GM04503 (cell line): ENCODE data around the gene DHX16.
"Not testable (repeated sequence)": the region's sequence is repeated elsewhere in the genome, so short reads cannot be mapped to it uniquely, and the experiment has no call there.

Source experiments
- DNase-seq: peaks from one replicate; pipeline ENCODE4 v3.0.0-alpha.2; 2012; ENCODE audit warnings: low read depth

DHX16 gene

GRCh38 chr6:30678964-30679726 lies 6.3 kb upstream of the DHX16 start:
- DNase-seq, result no peak

- no peak for DNase-seq
Observed at GRCh38 chr6:30676660-30677285, 4.0 kb upstream of the DHX16 start.

GRCh38 chr6:30670760-30671527 lies 1.9 kb downstream of the DHX16 start:
- DNase-seq, result no peak

GRCh38 chr6:30666300-30666699 lies 6.5 kb downstream of the DHX16 start:
- DNase-seq, result not testable (repeated sequence)

GRCh38 chr6:30664994-30665767 lies 7.6 kb downstream of the DHX16 start:
- no peak for DNase-seq

GRCh38 chr6:30657922-30658321 lies 14.9 kb downstream of the DHX16 start:
- DNase-seq, result not testable (repeated sequence)

GRCh38 chr6:30657454-30657853 lies 15.4 kb downstream of the DHX16 start:
- DNase-seq, result no peak

GRCh38 chr6:30656513-30656912 lies 16.3 kb downstream of the DHX16 start:
- DNase-seq, result no peak

- DNase-seq, result no peak
Observed at GRCh38 chr6:30655743-30656094, 17.1 kb downstream of the DHX16 start.

GRCh38 chr6:30654798-30655742 lies 17.7 kb downstream of the DHX16 start:
- DNase-seq, result no peak

GRCh38 chr6:30651143-30651542 lies 21.7 kb downstream of the DHX16 start:
- DNase-seq, result no peak

GRCh38 chr6:30647242-30648116 lies 25.3 kb downstream of the DHX16 start:
- no peak for DNase-seq

GRCh38 chr6:30646450-30647241 lies 26.2 kb downstream of the DHX16 start, which contains the start of gene C6orf136:
C6orf136 (plus strand) TSS chr6:30647133; CDS start chr6:30647232, 99 bp downstream.
- no peak for DNase-seq

GRCh38 chr6:30645989-30646388 lies 26.8 kb downstream of the DHX16 start:
- DNase-seq, result no peak

GRCh38 chr6:30644769-30645168 lies 28.0 kb downstream of the DHX16 start:
- no peak for DNase-seq

- DNase-seq, result no peak
Observed at GRCh38 chr6:30643656-30644055, 29.1 kb downstream of the DHX16 start.

GRCh38 chr6:30641048-30641447 lies 31.8 kb downstream of the DHX16 start:
- no peak for DNase-seq

- no peak for DNase-seq
Observed at GRCh38 chr6:30640481-30640880, 32.3 kb downstream of the DHX16 start.

- no peak for DNase-seq
Observed at GRCh38 chr6:30635834-30636233, 37.0 kb downstream of the DHX16 start.
